OCI-LY1 (cell line): Measurements from ENCODE around the gene BTBD16.

Source experiments
- EZH2 ChIP-seq: fragments of 200-600 bp; sonication (generic), shearing (Covaris generic); IDR thresholded peaks from 2 replicates; pipeline ENCODE4 v1.8.0; 2017; ENCODE audit warnings: borderline replicate concordance, mixed run types, mild to moderate bottlenecking, antibody characterized with exemption, low read length, moderate library complexity, mixed read lengths
- TF ChIP-seq, protein P1 (sequence below): fragments of 200-600 bp; sonication (generic), shearing (Covaris generic); IDR thresholded peaks from 2 replicates; pipeline ENCODE4 v1.5.1; 2017; ENCODE audit warnings: mild to moderate bottlenecking, antibody characterized with exemption, low read length, moderate library complexity, mixed read lengths

DNA sequence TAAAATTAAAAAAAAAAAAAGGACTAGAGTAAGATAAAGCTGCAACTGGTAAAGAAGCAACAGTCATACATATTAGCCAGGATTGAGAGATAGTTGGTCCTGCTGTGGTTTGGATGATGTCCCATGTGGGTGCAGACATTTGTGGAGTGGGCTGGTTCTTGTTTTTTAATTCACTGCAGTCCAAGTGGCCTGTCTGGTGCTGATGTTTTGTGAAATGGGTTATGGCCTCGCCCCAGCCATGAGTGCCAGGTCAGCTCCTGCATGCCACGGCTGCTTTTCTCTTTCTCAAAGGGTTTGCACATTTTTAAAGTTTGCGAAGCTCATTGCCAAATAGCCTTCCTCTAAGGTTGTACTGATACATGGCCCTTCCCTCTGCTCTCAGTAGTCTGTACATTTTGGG is 14.1 kb upstream of the BTBD16 start:
- TF ChIP-seq, protein P1, sequence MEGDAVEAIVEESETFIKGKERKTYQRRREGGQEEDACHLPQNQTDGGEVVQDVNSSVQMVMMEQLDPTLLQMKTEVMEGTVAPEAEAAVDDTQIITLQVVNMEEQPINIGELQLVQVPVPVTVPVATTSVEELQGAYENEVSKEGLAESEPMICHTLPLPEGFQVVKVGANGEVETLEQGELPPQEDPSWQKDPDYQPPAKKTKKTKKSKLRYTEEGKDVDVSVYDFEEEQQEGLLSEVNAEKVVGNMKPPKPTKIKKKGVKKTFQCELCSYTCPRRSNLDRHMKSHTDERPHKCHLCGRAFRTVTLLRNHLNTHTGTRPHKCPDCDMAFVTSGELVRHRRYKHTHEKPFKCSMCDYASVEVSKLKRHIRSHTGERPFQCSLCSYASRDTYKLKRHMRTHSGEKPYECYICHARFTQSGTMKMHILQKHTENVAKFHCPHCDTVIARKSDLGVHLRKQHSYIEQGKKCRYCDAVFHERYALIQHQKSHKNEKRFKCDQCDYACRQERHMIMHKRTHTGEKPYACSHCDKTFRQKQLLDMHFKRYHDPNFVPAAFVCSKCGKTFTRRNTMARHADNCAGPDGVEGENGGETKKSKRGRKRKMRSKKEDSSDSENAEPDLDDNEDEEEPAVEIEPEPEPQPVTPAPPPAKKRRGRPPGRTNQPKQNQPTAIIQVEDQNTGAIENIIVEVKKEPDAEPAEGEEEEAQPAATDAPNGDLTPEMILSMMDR: no peak
- no peak for TF ChIP-seq EZH2
